Fibroblast of mammary gland (primary cell): Measurements from ENCODE around the gene HID1.
A peak's percentile ranks its signal among the peaks of the same experiment; 100 is the strongest.

ENCODE experiments used
- DNase-seq: peaks from one replicate; pipeline ENCODE4 v3.0.0-alpha.2; 2010; ENCODE audit warnings: low read depth
- H3K4me3 ChIP-seq: 2 replicates; pipeline ENCODE4 v1.5.1; 2011; ENCODE audit warnings: low read depth, mild to moderate bottlenecking, low read length, moderate library complexity; ENCODE audit not compliant: control insufficient read depth
- TF ChIP-seq, protein P1 (sequence below): conservative IDR thresholded peaks from 2 replicates; pipeline ENCODE4 v1.5.1; 2011; ENCODE audit warnings: low read depth, low read length, inconsistent platforms; ENCODE audit not compliant: control insufficient read depth, insufficient read depth

HID1 gene

DNA sequence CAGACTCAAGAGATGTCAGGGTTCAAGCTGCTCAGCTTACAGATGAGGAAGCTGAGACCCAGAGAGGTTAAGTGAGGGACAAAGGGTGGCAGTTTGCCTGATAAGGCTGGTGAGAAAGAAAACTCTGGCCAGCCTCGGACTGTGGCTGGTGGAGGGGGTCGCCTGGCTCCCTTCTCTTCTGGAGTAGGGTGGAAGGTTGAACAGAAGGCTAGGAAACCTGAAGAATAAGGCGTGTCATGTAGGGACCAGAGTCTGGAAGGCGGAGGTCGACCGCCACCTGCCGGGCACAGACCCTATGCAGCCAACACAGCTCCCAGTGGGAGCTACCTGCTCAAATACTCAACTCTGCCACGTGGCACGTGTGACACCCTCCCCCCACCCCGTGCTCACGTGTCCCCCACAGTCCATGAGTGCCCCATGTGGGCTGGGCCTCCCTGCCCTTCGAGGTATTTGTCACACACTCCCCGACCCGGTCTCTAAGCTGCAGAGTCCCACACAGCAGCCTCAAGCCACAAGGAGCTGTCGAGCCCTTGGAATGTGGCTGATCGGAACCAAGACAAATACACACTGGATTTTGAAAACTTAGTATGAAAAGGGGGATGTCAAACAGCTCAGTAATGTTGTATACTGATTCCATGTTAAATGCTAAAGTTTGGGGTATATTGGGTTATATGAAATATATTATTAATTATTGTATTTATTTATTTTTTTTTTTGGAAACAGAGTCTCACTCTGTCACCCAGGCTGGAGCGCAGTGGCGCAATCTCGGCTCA lies 11.8 kb downstream of the HID1 start:
- H3K4me3 ChIP-seq, result no peak overlapping the region
- TF ChIP-seq, protein P1, sequence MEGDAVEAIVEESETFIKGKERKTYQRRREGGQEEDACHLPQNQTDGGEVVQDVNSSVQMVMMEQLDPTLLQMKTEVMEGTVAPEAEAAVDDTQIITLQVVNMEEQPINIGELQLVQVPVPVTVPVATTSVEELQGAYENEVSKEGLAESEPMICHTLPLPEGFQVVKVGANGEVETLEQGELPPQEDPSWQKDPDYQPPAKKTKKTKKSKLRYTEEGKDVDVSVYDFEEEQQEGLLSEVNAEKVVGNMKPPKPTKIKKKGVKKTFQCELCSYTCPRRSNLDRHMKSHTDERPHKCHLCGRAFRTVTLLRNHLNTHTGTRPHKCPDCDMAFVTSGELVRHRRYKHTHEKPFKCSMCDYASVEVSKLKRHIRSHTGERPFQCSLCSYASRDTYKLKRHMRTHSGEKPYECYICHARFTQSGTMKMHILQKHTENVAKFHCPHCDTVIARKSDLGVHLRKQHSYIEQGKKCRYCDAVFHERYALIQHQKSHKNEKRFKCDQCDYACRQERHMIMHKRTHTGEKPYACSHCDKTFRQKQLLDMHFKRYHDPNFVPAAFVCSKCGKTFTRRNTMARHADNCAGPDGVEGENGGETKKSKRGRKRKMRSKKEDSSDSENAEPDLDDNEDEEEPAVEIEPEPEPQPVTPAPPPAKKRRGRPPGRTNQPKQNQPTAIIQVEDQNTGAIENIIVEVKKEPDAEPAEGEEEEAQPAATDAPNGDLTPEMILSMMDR, result no peak
- peak; percentile 15 for DNase-seq

DNA sequence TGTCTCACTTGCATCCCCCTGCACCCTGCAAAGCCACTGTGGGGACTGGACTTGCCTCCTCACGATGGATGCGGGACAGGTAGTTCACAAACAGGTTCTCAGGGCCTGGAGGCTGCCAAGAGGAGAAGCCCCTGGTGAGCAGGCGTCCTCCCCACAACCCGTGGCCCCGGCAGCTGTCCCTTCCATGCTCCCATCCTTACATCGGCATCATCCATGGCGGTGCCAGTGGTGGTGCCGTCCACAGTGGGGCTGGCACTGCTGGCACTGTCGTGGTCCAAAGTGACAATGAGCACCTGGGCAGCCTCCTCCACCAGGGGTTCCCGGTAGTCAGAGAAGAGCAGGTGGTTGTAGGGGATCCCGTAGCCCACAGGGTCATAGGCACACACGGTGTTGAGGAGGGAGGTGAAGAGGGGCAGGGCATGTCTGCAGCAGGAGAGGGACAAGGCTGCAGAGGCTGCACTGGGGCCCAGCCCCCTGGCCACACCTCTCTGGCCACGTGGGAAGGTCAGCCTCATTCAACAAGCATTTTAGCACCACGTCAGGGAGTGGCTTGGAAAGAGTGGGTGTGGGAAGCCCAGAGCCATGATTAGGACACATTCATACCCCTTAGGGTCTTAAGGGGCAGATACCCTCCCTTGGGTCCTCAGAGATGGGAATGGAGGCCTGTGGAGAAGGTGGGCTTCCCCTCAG lies 12.6 kb downstream of the HID1 start:
- peak; percentile 35 for DNase-seq
- TF ChIP-seq, protein P1, result no peak
- no peak overlapping the region for H3K4me3 ChIP-seq

DNA sequence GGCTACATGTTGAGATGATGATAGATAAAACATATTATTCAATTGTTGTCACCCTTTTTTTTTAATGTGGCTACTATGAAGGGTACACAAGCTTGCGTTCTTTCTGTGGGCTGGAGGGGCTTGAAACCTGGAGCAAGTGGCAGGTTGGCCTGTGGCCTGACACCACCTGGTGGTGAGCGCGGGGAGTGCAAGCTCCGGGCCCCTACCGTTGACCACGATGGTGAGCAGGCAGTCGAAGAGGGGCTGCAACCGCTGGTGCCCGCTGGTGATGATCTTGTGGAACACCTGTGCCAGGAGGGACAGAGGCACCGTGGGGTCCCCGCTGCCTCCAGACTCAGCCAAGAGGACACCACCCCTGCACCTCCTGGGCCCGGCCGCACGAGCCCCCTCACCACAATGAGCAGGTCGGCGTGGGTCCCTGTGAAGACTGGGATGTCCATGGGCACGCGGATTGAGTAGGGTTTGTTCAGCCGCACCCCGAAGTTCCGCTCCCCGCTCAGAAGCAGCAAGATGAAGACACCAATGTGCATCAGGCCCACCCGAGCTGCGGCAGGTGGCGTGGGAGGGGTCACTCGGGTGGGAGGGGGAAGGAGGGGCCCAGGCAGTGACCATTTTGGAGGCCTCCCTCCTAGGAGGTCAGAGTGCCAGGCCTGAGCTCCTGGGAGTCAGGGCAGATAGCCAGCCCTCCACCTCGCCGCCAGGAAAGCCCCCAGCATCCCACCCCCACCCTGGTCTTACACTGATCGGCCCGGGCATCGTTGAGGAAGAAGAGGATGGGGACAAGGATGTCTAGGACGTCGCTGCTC lies 14.4 kb downstream of the HID1 start:
- peak; percentile 41 for DNase-seq
- TF ChIP-seq, protein P1, result peak; percentile 80
- no peak overlapping the region for H3K4me3 ChIP-seq

DNA sequence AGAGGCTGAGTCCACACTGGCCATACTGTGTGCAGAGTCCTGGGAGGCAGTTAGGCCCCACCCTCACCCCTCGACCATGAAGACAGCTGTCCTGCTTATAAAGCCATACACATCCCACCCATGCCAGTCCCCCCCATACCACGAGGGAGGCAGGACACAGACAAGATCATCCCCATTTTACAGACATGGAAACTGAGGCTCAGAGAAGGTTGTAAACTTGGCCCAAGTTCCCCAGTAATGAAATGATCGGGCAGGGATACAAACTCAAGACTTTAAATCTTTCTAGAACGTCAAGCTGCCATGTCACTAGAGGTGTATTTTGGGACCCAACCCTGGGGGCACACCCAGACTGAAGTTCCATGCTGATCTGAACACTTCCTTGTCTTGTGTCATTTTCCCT lies 16.5 kb downstream of the HID1 start:
- no peak for DNase-seq
- TF ChIP-seq, protein P1, result no peak
- H3K4me3 ChIP-seq, result no peak overlapping the region

DNA sequence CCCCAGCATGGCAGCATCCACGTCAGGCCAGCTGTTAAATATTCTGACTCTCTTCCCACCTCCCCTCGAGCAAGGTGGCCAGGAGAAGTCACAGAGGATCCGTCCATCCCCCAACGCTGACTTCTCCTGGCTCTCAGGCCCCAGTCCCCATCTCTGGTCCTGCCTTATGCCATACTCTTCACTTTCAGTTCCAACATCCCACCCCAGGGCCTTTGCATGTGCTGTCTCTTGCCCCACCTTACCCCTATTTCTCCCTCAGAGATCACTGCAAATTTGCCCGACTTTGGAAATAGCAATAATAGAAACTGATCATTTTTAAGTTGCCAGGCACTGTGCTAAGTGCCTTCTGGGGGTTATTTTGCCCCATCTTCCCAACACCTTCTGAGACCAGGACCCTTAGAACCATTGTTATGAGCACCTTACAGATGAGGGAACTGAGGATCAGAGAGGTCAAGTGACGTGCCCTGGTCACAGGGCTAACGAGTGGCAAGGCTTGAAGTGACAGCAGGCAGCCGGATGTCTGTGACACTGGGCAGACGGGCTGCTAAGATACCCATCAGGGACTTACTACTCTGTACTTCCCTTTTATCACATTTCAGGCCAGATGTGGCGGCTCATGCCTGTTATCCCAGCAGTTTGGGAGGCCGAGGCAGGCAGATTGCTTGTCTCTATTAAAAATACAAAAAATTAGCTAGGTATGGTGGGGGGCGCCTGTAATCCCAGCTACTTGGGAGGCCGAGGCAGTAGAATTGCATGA lies 17.7 kb downstream of the HID1 start:
- DNase-seq, result no peak
- TF ChIP-seq, protein P1, result no peak
- no peak overlapping the region for H3K4me3 ChIP-seq

DNA sequence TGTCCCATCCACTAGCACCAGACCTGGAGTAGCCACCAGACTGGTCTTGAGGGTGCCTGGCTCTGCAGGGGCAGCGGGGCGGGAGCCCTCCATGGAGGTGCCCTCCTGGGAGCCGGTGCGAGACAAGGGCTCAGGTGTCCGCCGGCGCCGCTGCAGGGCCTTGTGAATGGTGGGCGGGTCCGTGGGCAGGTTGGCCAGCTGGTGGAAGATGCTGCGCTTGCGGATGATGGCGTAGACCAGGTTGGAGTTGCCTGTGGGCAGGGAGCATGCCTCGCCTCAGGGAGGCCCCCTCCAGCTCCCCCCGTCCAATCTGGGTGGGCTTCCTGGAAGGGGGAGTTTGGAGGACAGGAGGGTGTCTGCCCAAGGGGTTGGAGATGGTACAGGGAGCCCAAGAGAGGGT lies 18.4 kb downstream of the HID1 start:
- TF ChIP-seq, protein P1, result no peak
- no peak for DNase-seq
- no peak overlapping the region for H3K4me3 ChIP-seq
